T47D (cell line): ENCODE results near the gene TRIM33.
A peak's percentile ranks its signal among the peaks of the same experiment; 100 is the strongest.
"Not testable (repeated sequence)": the region's sequence is repeated elsewhere in the genome, so short reads cannot be mapped to it uniquely, and the experiment has no call there.

ENCODE experiments used
- DNase-seq, 2 experiments: peaks; one replicate each; pipeline versions ENCODE4 v3.0.0 to v3.0.0-alpha.2; 2011 to 2012; ENCODE audit warnings: low read depth in 1 of 2, low spot score in 1 of 2
- JUND ChIP-seq: IDR thresholded peaks from 2 replicates; pipeline ENCODE4 v1.6.1; 2012; ENCODE audit warnings: low read depth
- in situ Hi-C: cut with HindIII; loops from 2 replicates; pipeline ENCODE4 v1.10.0; 2016; ENCODE audit warnings: low sequenced_read_pairs, low pct_unique_long_range_greater_than_20kb

The TRIM33 gene

GRCh38 chr1:114453361-114453784, 57.6 kb downstream of the TRIM33 start:
- TF ChIP-seq JUND: no peak
- DNase-seq: no peak
- in situ Hi-C loops: no loop called here

- TF ChIP-seq JUND: no peak
- in situ Hi-C loops: no loop called here
- no peak for DNase-seq
These were observed 62.5 kb downstream of the TRIM33 start for GRCh38 chr1:114448370-114449036.

- DNase-seq: no peak
- no peak for TF ChIP-seq JUND
- in situ Hi-C loops: no loop called here
These were observed 64.8 kb downstream of the TRIM33 start for GRCh38 chr1:114446198-114446597.

- DNase-seq, in situ Hi-C loops: not testable (repeated sequence)
These were observed 67.8 kb downstream of the TRIM33 start for GRCh38 chr1:114443226-114443625.

- in situ Hi-C loops: no loop called here
- no peak for DNase-seq
- TF ChIP-seq JUND: no peak
These were observed 69.7 kb downstream of the TRIM33 start for GRCh38 chr1:114441332-114441731.

- no peak for DNase-seq
- in situ Hi-C loops: no loop called here
- TF ChIP-seq JUND: no peak
These were observed 71.6 kb downstream of the TRIM33 start for GRCh38 chr1:114439369-114439768.

GRCh38 chr1:114437812-114438211, 73.2 kb downstream of the TRIM33 start:
- no peak for DNase-seq
- no peak for TF ChIP-seq JUND
- in situ Hi-C loops: no loop called here

GRCh38 chr1:114436799-114437198, 74.2 kb downstream of the TRIM33 start:
- DNase-seq: no peak
- in situ Hi-C loops: no loop called here
- no peak for TF ChIP-seq JUND

GRCh38 chr1:114435088-114435715, 75.8 kb downstream of the TRIM33 start:
- no peak for TF ChIP-seq JUND
- in situ Hi-C loops: no loop called here
- DNase-seq: no peak

GRCh38 chr1:114431026-114431425, 80.0 kb downstream of the TRIM33 start:
- no peak for DNase-seq
- in situ Hi-C loops: no loop called here
- no peak for TF ChIP-seq JUND

GRCh38 chr1:114428083-114428754, 82.8 kb downstream of the TRIM33 start:
- TF ChIP-seq JUND: no peak
- in situ Hi-C loops: no loop called here
- peak in 1 of 2 experiments; percentile 7 for DNase-seq

GRCh38 chr1:114427612-114428011, 83.4 kb downstream of the TRIM33 start:
- in situ Hi-C loops: no loop called here
- DNase-seq: no peak
- TF ChIP-seq JUND: no peak

GRCh38 chr1:114423455-114423854, 87.5 kb downstream of the TRIM33 start:
- no peak for DNase-seq
- in situ Hi-C loops: no loop called here
- TF ChIP-seq JUND: no peak

- in situ Hi-C loops, DNase-seq: not testable (repeated sequence)
These were observed 92.1 kb downstream of the TRIM33 start for GRCh38 chr1:114418948-114419347.
